Stimulated activated CD4-positive, alpha-beta T cell treated with anti-CD3 and anti-CD28 coated beads, Interleukin-1b, Interleukin-23, amount 100 ng/mL, for 4 hours (primary cell): Measurements from ENCODE around the gene PCDH15.

Experiments used
- DNase-seq, 2 donors: peaks; one replicate each; pipeline ENCODE4 v3.0.0-alpha.2; 2020; ENCODE audit warnings: low read depth in 2 of 2

Gene PCDH15

GRCh38 chr10:54125098-54125747 is 675.8 kb downstream of the PCDH15 start:
- DNase-seq: no peak

GRCh38 chr10:54124209-54124885 is 676.7 kb downstream of the PCDH15 start:
- DNase-seq: no peak

GRCh38 chr10:54120806-54121205 is 680.2 kb downstream of the PCDH15 start:
- no peak for DNase-seq

GRCh38 chr10:54108961-54109360 is 692.1 kb downstream of the PCDH15 start:
- no peak for DNase-seq

- DNase-seq: no peak
Observed at GRCh38 chr10:54096892-54097291, 704.1 kb downstream of the PCDH15 start.

GRCh38 chr10:54094321-54094720 is 706.7 kb downstream of the PCDH15 start:
- DNase-seq: no peak

GRCh38 chr10:54091237-54091636 is 709.8 kb downstream of the PCDH15 start:
- no peak for DNase-seq

- DNase-seq: no peak
Observed at GRCh38 chr10:54081950-54082349, 719.1 kb downstream of the PCDH15 start.

- no peak for DNase-seq
Observed at GRCh38 chr10:54067361-54067760, 733.7 kb downstream of the PCDH15 start.

- no peak for DNase-seq
Observed at GRCh38 chr10:54066646-54067045, 734.4 kb downstream of the PCDH15 start.

GRCh38 chr10:54065106-54065505 is 735.9 kb downstream of the PCDH15 start:
- DNase-seq: no peak

GRCh38 chr10:54064215-54064614 is 736.8 kb downstream of the PCDH15 start:
- DNase-seq: no peak

- no peak for DNase-seq
Observed at GRCh38 chr10:54063514-54063913, 737.5 kb downstream of the PCDH15 start.

- no peak for DNase-seq
Observed at GRCh38 chr10:54060572-54060971, 740.5 kb downstream of the PCDH15 start.

- no peak for DNase-seq
Observed at GRCh38 chr10:54057357-54057756, 743.7 kb downstream of the PCDH15 start.

- no peak for DNase-seq
Observed at GRCh38 chr10:54026340-54026739, 774.7 kb downstream of the PCDH15 start.

- no peak for DNase-seq
Observed at GRCh38 chr10:54011117-54011516, 789.9 kb downstream of the PCDH15 start.

GRCh38 chr10:54010337-54010933 is 790.6 kb downstream of the PCDH15 start:
- no peak for DNase-seq

GRCh38 chr10:54009672-54010071 is 791.4 kb downstream of the PCDH15 start:
- no peak for DNase-seq

- no peak for DNase-seq
Observed at GRCh38 chr10:54002077-54002476, 799.0 kb downstream of the PCDH15 start.

GRCh38 chr10:53997953-53998352 is 803.1 kb downstream of the PCDH15 start:
- DNase-seq: no peak

GRCh38 chr10:53990799-53991238 is 810.2 kb downstream of the PCDH15 start:
- no peak for DNase-seq

GRCh38 chr10:53983431-53983830 is 817.6 kb downstream of the PCDH15 start:
- no peak for DNase-seq
